HEK293 (cell line): ENCODE measurements around the gene UBXN11.

Source experiments
- CTCF ChIA-PET: fragments of 350-600 bp; formaldehyde crosslinking; extraction: SDS; loops from one replicate; lab custom pipeline; 2021; ENCODE audit warnings: antibody characterized with exemption; lab: Yijun Ruan, JAX
- POLR2A ChIA-PET: fragments of 300-600 bp; formaldehyde crosslinking; extraction: SDS; loops from one replicate; lab custom pipeline; 2020; ENCODE audit warnings: antibody characterized with exemption, inconsistent platforms; lab: Yijun Ruan, JAX
- H3K27ac ChIP-seq: fragments of 200-500 bp; sonication (Bioruptor generic); 2 replicates; pipeline ENCODE4 v1.5.1; 2014; ENCODE audit warnings: low read depth, low read length, control low read depth, inconsistent platforms; ENCODE audit errors: extremely low read depth
- H3K36me3 ChIP-seq, 2 experiments: fragments of 200-500 bp in 1 of 2; sonication (Bioruptor generic) in 1 of 2; 1 replicate in 1 of 2; 2 replicates in 1 of 2; pipeline ENCODE4 v1.5.1; 2014 to 2017; ENCODE audit warnings: inconsistent platforms in 2 of 2, low read length in 2 of 2; ENCODE audit not compliant: control insufficient read depth in 2 of 2, insufficient read depth in 1 of 2
- H3K4me1 ChIP-seq: fragments of 200-500 bp; sonication (Bioruptor generic); 2 replicates; pipeline ENCODE4 v1.5.1; 2014; ENCODE audit warnings: mild to moderate bottlenecking, low read length, inconsistent platforms; ENCODE audit not compliant: control insufficient read depth, insufficient read depth
- H3K4me3 ChIP-seq: 2 replicates; pipeline ENCODE4 v1.5.1; 2011; ENCODE audit warnings: low read depth, mild to moderate bottlenecking, control low read depth, low read length, moderate library complexity
- H3K9me3 ChIP-seq: fragments of 200-500 bp; sonication (Bioruptor generic); 2 replicates; pipeline ENCODE4 v1.5.1; 2014; ENCODE audit warnings: low read depth, low read length, inconsistent platforms; ENCODE audit not compliant: control insufficient read depth, insufficient read depth
- CTCF ChIP-seq: fragments of 450-650 bp; formaldehyde crosslinking; IDR thresholded peaks from 2 replicates; pipeline ENCODE4 v1.5.1; 2016; ENCODE audit warnings: missing biosample characterization, missing genetic modification characterization
- EGR2 ChIP-seq: fragments of 450-650 bp; formaldehyde crosslinking; IDR thresholded peaks from 2 replicates; pipeline ENCODE4 v1.5.1; 2016; ENCODE audit warnings: low read depth, missing biosample characterization, missing genetic modification characterization
- KLF7 ChIP-seq: fragments of 450-650 bp; formaldehyde crosslinking; IDR thresholded peaks from 2 replicates; pipeline ENCODE4 v1.5.1; 2016; ENCODE audit warnings: missing biosample characterization, missing genetic modification characterization, borderline replicate concordance
- KLF9 ChIP-seq: fragments of 450-650 bp; formaldehyde crosslinking; IDR thresholded peaks from 2 replicates; pipeline ENCODE4 v1.5.1; 2016; ENCODE audit warnings: missing biosample characterization, missing genetic modification characterization, low read depth
- PRDM10 ChIP-seq: fragments of 450-650 bp; formaldehyde crosslinking; IDR thresholded peaks from 2 replicates; pipeline ENCODE4 v1.5.1; 2016; ENCODE audit warnings: missing biosample characterization, missing genetic modification characterization
- SCRT2 ChIP-seq: fragments of 450-650 bp; formaldehyde crosslinking; IDR thresholded peaks from 2 replicates; pipeline ENCODE4 v1.5.1; 2016; ENCODE audit warnings: missing biosample characterization, missing genetic modification characterization
- TRIM28 ChIP-seq: IDR thresholded peaks from 2 replicates; pipeline ENCODE4 v1.6.1; 2011; ENCODE audit warnings: low read length, control low read depth, borderline replicate concordance
- TSHZ1 ChIP-seq: fragments of 450-650 bp; formaldehyde crosslinking; IDR thresholded peaks from 2 replicates; pipeline ENCODE4 v1.5.1; 2016; ENCODE audit warnings: missing biosample characterization, missing genetic modification characterization, borderline replicate concordance
- ZNF132 ChIP-seq: fragments of 450-650 bp; formaldehyde crosslinking; IDR thresholded peaks from 2 replicates; pipeline ENCODE4 v1.5.1; 2017; ENCODE audit warnings: missing biosample characterization, missing genetic modification characterization, borderline replicate concordance
- ZNF148 ChIP-seq: fragments of 450-650 bp; formaldehyde crosslinking; IDR thresholded peaks from 2 replicates; pipeline ENCODE4 v1.5.0; 2017; ENCODE audit warnings: missing biosample characterization, missing genetic modification characterization, borderline replicate concordance
- ZNF2 ChIP-seq: fragments of 450-650 bp; formaldehyde crosslinking; IDR thresholded peaks from 2 replicates; pipeline ENCODE4 v1.5.1; 2016; ENCODE audit warnings: missing biosample characterization, missing genetic modification characterization
- ZNF214 ChIP-seq: fragments of 450-650 bp; formaldehyde crosslinking; IDR thresholded peaks from 2 replicates; pipeline ENCODE4 v1.5.1; 2017; ENCODE audit warnings: missing biosample characterization, mild to moderate bottlenecking, missing genetic modification characterization, borderline replicate concordance
- ZNF23 ChIP-seq: fragments of 450-650 bp; formaldehyde crosslinking; IDR thresholded peaks from 2 replicates; pipeline ENCODE4 v1.5.1; 2016; ENCODE audit warnings: missing biosample characterization, missing genetic modification characterization, borderline replicate concordance
- ZNF341 ChIP-seq: fragments of 450-650 bp; formaldehyde crosslinking; IDR thresholded peaks from 2 replicates; pipeline ENCODE4; 2016; ENCODE audit warnings: low read depth, missing biosample characterization, missing genetic modification characterization
- ZNF391 ChIP-seq: fragments of 450-650 bp; formaldehyde crosslinking; IDR thresholded peaks from 2 replicates; pipeline ENCODE4 v1.5.1; 2016; ENCODE audit warnings: low read depth, missing biosample characterization, missing genetic modification characterization, borderline replicate concordance
- ZNF398 ChIP-seq: fragments of 450-650 bp; formaldehyde crosslinking; IDR thresholded peaks from 2 replicates; pipeline ENCODE4 v1.5.1; 2017; ENCODE audit warnings: missing biosample characterization, missing genetic modification characterization
- ZNF404 ChIP-seq: fragments of 450-650 bp; formaldehyde crosslinking; IDR thresholded peaks from 2 replicates; pipeline ENCODE4 v1.5.1; 2017; ENCODE audit warnings: missing biosample characterization, missing genetic modification characterization
- ZNF416 ChIP-seq: fragments of 450-650 bp; formaldehyde crosslinking; IDR thresholded peaks from 2 replicates; pipeline ENCODE4 v1.5.1; 2016; ENCODE audit warnings: missing biosample characterization, missing genetic modification characterization
- ZNF521 ChIP-seq: fragments of 450-650 bp; formaldehyde crosslinking; IDR thresholded peaks from 2 replicates; pipeline ENCODE4 v1.5.1; 2017; ENCODE audit warnings: missing biosample characterization, mild to moderate bottlenecking, missing genetic modification characterization
- ZNF624 ChIP-seq: fragments of 450-650 bp; formaldehyde crosslinking; IDR thresholded peaks from 2 replicates; pipeline ENCODE4 v1.5.1; 2017; ENCODE audit warnings: missing biosample characterization, missing genetic modification characterization

Gene UBXN11

GRCh38 chr1:26276432-26276838 lies 30.0 kb downstream of the UBXN11 start (continued):
- TF ChIP-seq PRDM10 (tag by site-specific recombination) (peak; percentile 72; the same call in 1 of the 2 replicates), KLF9 (tag by site-specific recombination) (peak; percentile 49; the same call in 1 of the 2 replicates)
- TF ChIP-seq, all 188 proteins: peak for 6

GRCh38 chr1:26275580-26276431 lies 30.6 kb downstream of the UBXN11 start:
- CTCF ChIA-PET: interaction anchor here (0.6 to 5.1 kb wide), 37 partner anchors 9 to 241 kb away, joined by 3 to 50 read pairs (median 4); partner anchors contain the start of genes CD52, UBXN11 and ZNF593
- H3K4me3 ChIP-seq: no peak overlapping the region
- no peak for TF ChIP-seq KLF7 (tag by site-specific recombination)
- no peak for TF ChIP-seq TSHZ1
- TF ChIP-seq ZNF132 (tag by site-specific recombination): no peak
- peak; percentile 80 for TF ChIP-seq CTCF
- peak; percentile 76 for TF ChIP-seq TRIM28
- 0 out of 2 replicates have a peak, but pooled peaks have one; percentile 34 for TF ChIP-seq ZNF2
- no peak for TF ChIP-seq ZNF624 (tag by site-specific recombination)
- no peak for TF ChIP-seq ZNF391 (tag by site-specific recombination)
- TF ChIP-seq ZNF341 (tag by site-specific recombination): no peak
- TF ChIP-seq ZNF416 (tag by site-specific recombination): no peak
- peak; percentile 65 for TF ChIP-seq ZNF398 (tag by site-specific recombination)
- no peak for TF ChIP-seq ZNF521 (tag by site-specific recombination)
- TF ChIP-seq EGR2 (tag by site-specific recombination): peak; percentile 89
- TF ChIP-seq ZNF214 (tag by site-specific recombination): no peak
- TF ChIP-seq SCRT2 (tag by site-specific recombination): peak; percentile 96
- no peak for TF ChIP-seq ZNF404 (tag by site-specific recombination)
- no peak for TF ChIP-seq ZNF148 (tag by site-specific recombination)
- no peak for TF ChIP-seq ZNF23 (tag by site-specific recombination)

More at GRCh38 chr1:26275580-26276431, 30.6 kb downstream of the UBXN11 start:
- Histone ChIP-seq H3K9me3 (no peaks in the 10 kb centered on the region), H3K27ac (peak overlapping the region; percentile 0; the same call in 1 of the 2 replicates), H3K4me1 (0 out of 2 replicates have a peak, but pooled peaks cover 3% of the 10 kb centered on the region), H3K36me3 (peaks cover 14 to 72% of the 10 kb centered on the region in 2 experiments; a peak in 1 of 3 replicates)
- POLR2A ChIA-PET: interaction anchor here (0.6 to 1.0 kb wide), 4 partner anchors 41 to 614 kb away, joined by 3 to 4 read pairs (median 3); partner anchors contain the start of genes CEP85 and GPN2
